ENCODE measurements around the gene PCNX2. TPM values are rescaled to one million over a fixed set of nuclear protein-coding genes. Genes with fewer than 3 reads are reported as not detected.

Gene PCNX2
- total RNA-seq, 1 donor from 2014 or later, result 9.3 TPM

GRCh38 chr1:232982238-232982944 is 313.1 kb downstream of the PCNX2 start:
- DNase-seq, result no peak

- no peak for DNase-seq
These were observed 314.5 kb downstream of the PCNX2 start for GRCh38 chr1:232980986-232981560.

- no peak for DNase-seq
These were observed 315.1 kb downstream of the PCNX2 start for GRCh38 chr1:232980355-232980978.

GRCh38 chr1:232979558-232979957 is 316.0 kb downstream of the PCNX2 start:
- no peak for DNase-seq

- no peak for DNase-seq
These were observed 316.7 kb downstream of the PCNX2 start for GRCh38 chr1:232978815-232979214.

- no peak for DNase-seq
These were observed 317.4 kb downstream of the PCNX2 start for GRCh38 chr1:232978091-232978634.

GRCh38 chr1:232974971-232975370 is 320.6 kb downstream of the PCNX2 start:
- no peak for DNase-seq

- no peak for DNase-seq
These were observed 321.6 kb downstream of the PCNX2 start for GRCh38 chr1:232973652-232974611.

- DNase-seq, result no peak
These were observed 325.0 kb downstream of the PCNX2 start for GRCh38 chr1:232970508-232970907.

- no peak for DNase-seq
These were observed 325.7 kb downstream of the PCNX2 start for GRCh38 chr1:232969799-232970198.

- DNase-seq, result no peak
These were observed 326.6 kb downstream of the PCNX2 start for GRCh38 chr1:232968965-232969364.

- no peak for DNase-seq
These were observed 327.1 kb downstream of the PCNX2 start for GRCh38 chr1:232968391-232968790.

GRCh38 chr1:232966663-232967062 is 328.9 kb downstream of the PCNX2 start:
- no peak for DNase-seq

- no peak for DNase-seq
These were observed 329.7 kb downstream of the PCNX2 start for GRCh38 chr1:232965912-232966217.

GRCh38 chr1:232965124-232965911 is 330.2 kb downstream of the PCNX2 start:
- DNase-seq, result no peak

GRCh38 chr1:232964601-232965000 is 330.9 kb downstream of the PCNX2 start:
- DNase-seq, result no peak

- no peak for DNase-seq
These were observed 332.5 kb downstream of the PCNX2 start for GRCh38 chr1:232962761-232963745.

- DNase-seq, result no peak
These were observed 337.5 kb downstream of the PCNX2 start for GRCh38 chr1:232958067-232958466.

- no peak for DNase-seq
These were observed 339.4 kb downstream of the PCNX2 start for GRCh38 chr1:232956081-232956480.
